Hepatocyte (in vitro differentiated cells): ENCODE data around the gene PLCXD3. TPM values are rescaled to one million over a fixed set of nuclear protein-coding genes. Genes with fewer than 3 reads are reported as not detected.

Source experiments
- DNase-seq: peaks from one replicate; pipeline ENCODE4 v3.0.0-alpha.2; 2016; ENCODE audit warnings: low spot score
- H2AFZ ChIP-seq: fragments of 200-600 bp; sonication (generic); 2 replicates; pipeline ENCODE4 v1.6.0; 2016; ENCODE audit warnings: antibody characterized with exemption, mild to moderate bottlenecking
- H3K27ac ChIP-seq: fragments of 200-600 bp; sonication (generic); 2 replicates; pipeline ENCODE4 v1.5.1; 2016; ENCODE audit warnings: mild to moderate bottlenecking
- H3K27me3 ChIP-seq: fragments of 200-600 bp; sonication (generic); 2 replicates; pipeline ENCODE4 v1.6.1; 2016
- H3K36me3 ChIP-seq: fragments of 200-600 bp; sonication (generic); replicated peaks from 2 replicates; pipeline ENCODE4 v1.5.1; 2016; ENCODE audit warnings: low read depth; ENCODE audit not compliant: insufficient read depth
- H3K4me1 ChIP-seq: fragments of 200-600 bp; sonication (generic); 2 replicates; pipeline ENCODE4 v1.5.1; 2016; ENCODE audit warnings: mild to moderate bottlenecking, moderate library complexity; ENCODE audit not compliant: insufficient read depth
- H3K4me2 ChIP-seq: fragments of 200-600 bp; sonication (generic); 2 replicates; pipeline ENCODE4 v1.6.0; 2016
- H3K4me3 ChIP-seq: fragments of 200-600 bp; sonication (generic); 2 replicates; pipeline ENCODE4 v1.5.1; 2016; ENCODE audit warnings: mild to moderate bottlenecking
- H3K79me2 ChIP-seq: fragments of 200-600 bp; sonication (generic); 2 replicates; pipeline ENCODE4 v1.6.0; 2017; ENCODE audit warnings: mild to moderate bottlenecking
- H3K9me2 ChIP-seq: fragments of 200-600 bp; sonication (generic); replicated peaks from 2 replicates; pipeline ENCODE4 v1.6.0; 2017; ENCODE audit warnings: mild to moderate bottlenecking; ENCODE audit not compliant: insufficient read depth
- H3K9me3 ChIP-seq: fragments of 200-600 bp; sonication (generic); 2 replicates; pipeline ENCODE4 v1.5.1; 2016; ENCODE audit warnings: low read depth, mild to moderate bottlenecking
- H4K20me1 ChIP-seq: fragments of 200-600 bp; sonication (generic); 2 replicates; pipeline ENCODE4 v1.6.0; 2016; ENCODE audit warnings: mild to moderate bottlenecking; ENCODE audit not compliant: insufficient read depth, poor library complexity, severe bottlenecking
- EZH2 ChIP-seq: fragments of 200-600 bp; sonication (generic); IDR thresholded peaks from 2 replicates; pipeline ENCODE4 v1.6.1; 2016; ENCODE audit warnings: antibody characterized with exemption, mild to moderate bottlenecking, borderline replicate concordance
- EZH2phosphoT487 ChIP-seq: fragments of 200-600 bp; sonication (generic); IDR thresholded peaks from one replicate; pipeline ENCODE4 v1.6.1; 2018; ENCODE audit warnings: antibody characterized with exemption, mild to moderate bottlenecking, low read depth, moderate library complexity; ENCODE audit not compliant: unreplicated experiment, severe bottlenecking
- WGBS: methylation state at CpG from one replicate; pipeline ENCODE4 v1.1.6; 2016; ENCODE audit warnings: low lambda C conversion rate; ENCODE audit errors: missing lambda C conversion rate; 5-methylcytosine and 5-hydroxymethylcytosine counted together
- polyA plus RNA-seq: library from polyadenylated mRNA; unstranded; fragments of >200 nt; fragmentation: Nextera tagmentation; extraction: Ambion mirVana; gene quantifications from 2 replicates; pipeline ENCODE4 v1.2.1, GENCODE V29; 2016
- total RNA-seq: library from RNA; depleted of rRNA; stranded (reverse); fragments of >200 nt; gene quantifications from 2 replicates; pipeline ENCODE4 v1.2.3, GENCODE V29; 2014
- TF ChIP-seq, protein P1 (sequence below): fragments of 200-600 bp; sonication (generic); IDR thresholded peaks from 2 replicates; pipeline ENCODE4 v1.5.1; 2016; ENCODE audit warnings: antibody characterized with exemption, mild to moderate bottlenecking; ENCODE audit not compliant: poor library complexity

The PLCXD3 gene
- total and polyA plus RNA-seq, 2 experiments from 2014 or later: 0.47 to 2.2 TPM

DNA sequence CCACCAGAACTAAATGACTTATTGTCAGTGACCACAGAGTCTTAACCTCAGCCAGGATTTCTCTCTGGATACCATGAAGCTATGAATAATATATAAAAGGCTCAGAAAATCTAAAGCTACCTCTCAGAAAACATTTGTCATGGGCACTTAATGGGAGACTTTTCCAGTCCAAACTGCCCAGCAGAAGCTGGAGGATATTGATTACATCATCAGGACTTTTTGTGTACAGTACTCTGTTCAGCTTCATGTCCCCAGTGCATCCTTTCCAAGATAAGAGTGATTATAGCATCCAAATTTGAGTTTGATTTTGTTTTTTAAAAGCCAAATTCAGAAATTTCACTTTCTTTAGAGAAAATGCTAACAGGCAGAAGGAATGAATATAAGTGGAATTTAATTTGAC lies 173.2 kb downstream of the PLCXD3 start:
- Histone ChIP-seq H3K9me2 (no peaks in the 10 kb centered on the region), H4K20me1 (no peaks in the 10 kb centered on the region), H3K4me1 (no peaks in the 10 kb centered on the region), H3K4me3 (no peak overlapping the region), H3K79me2 (no peaks in the 10 kb centered on the region), H3K27ac (peak overlapping the region; percentile 13), H3K9me3 (no peaks in the 10 kb centered on the region), H3K36me3 (no peaks in the 10 kb centered on the region), H3K4me2 (no peak overlapping the region), H3K27me3 (no peaks in the 10 kb centered on the region), H2AFZ (no peak overlapping the region)
- TF ChIP-seq, protein P1, sequence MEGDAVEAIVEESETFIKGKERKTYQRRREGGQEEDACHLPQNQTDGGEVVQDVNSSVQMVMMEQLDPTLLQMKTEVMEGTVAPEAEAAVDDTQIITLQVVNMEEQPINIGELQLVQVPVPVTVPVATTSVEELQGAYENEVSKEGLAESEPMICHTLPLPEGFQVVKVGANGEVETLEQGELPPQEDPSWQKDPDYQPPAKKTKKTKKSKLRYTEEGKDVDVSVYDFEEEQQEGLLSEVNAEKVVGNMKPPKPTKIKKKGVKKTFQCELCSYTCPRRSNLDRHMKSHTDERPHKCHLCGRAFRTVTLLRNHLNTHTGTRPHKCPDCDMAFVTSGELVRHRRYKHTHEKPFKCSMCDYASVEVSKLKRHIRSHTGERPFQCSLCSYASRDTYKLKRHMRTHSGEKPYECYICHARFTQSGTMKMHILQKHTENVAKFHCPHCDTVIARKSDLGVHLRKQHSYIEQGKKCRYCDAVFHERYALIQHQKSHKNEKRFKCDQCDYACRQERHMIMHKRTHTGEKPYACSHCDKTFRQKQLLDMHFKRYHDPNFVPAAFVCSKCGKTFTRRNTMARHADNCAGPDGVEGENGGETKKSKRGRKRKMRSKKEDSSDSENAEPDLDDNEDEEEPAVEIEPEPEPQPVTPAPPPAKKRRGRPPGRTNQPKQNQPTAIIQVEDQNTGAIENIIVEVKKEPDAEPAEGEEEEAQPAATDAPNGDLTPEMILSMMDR: no peak
- TF ChIP-seq EZH2phosphoT487 (no peak), EZH2 (no peak)
- DNase-seq: no peak

DNA sequence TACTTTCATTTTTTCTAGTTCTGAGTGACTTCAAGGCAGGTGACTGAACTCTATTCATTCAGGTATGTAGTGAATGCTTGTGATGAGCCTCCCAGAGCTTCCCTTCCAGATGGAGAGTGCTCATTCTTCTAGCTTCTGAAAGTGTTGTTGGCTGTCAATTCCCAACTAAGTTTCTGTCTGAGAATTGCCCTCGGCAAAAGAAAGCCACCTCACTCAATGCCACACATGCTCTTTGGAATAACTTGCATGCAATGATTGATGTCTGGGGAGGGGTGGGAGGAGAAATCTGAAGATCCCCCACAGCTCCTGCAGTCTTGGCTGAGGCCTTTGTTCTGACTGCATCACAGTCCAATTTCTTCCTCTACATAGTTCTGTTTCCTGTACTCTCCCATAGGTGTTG lies 173.9 kb downstream of the PLCXD3 start:
- no peak for DNase-seq
- Histone ChIP-seq H3K9me2 (no peaks in the 10 kb centered on the region), H3K27me3 (no peaks in the 10 kb centered on the region), H3K9me3 (no peaks in the 10 kb centered on the region), H4K20me1 (no peaks in the 10 kb centered on the region), H3K4me1 (no peaks in the 10 kb centered on the region), H3K79me2 (no peaks in the 10 kb centered on the region), H3K4me3 (no peak overlapping the region), H2AFZ (no peak overlapping the region), H3K27ac (peak overlapping the region; percentile 13), H3K36me3 (no peaks in the 10 kb centered on the region), H3K4me2 (no peak overlapping the region)
- TF ChIP-seq EZH2phosphoT487 (no peak), EZH2 (no peak)
- TF ChIP-seq, protein P1: no peak
- WGBS: 60% methylated on average over 1 of the region's 1 CpG

DNA sequence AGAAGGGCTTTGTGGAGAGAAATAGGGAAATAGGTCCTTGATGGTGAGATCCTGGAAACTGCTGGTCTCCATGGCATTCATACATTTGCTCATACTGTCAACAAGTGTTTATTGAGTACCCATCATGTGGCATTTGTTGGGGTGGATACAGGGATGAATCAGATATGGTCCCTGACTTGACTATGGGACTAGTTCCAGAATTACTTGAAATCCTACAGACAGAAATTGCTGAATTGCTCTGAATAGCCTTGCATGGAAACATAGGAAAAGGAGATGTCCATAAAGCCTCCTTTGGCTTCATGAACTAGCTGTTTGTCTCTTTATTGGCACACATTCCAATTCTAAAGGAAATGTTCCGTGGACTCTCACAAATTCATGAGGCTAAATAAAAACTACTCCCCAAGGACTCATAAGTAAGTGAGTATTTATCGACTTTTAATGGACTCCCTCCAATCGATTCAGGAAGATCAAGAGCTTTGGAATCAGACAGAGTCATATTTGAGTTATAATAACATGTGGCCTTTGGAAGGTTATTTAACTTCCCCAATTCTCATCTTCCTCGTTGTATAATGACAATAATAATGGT lies 174.7 kb downstream of the PLCXD3 start:
- Histone ChIP-seq H3K36me3 (no peaks in the 10 kb centered on the region), H3K4me2 (peak overlapping the region; percentile 41), H3K27me3 (no peaks in the 10 kb centered on the region), H2AFZ (no peak overlapping the region), H3K4me3 (no peak overlapping the region), H3K4me1 (no peaks in the 10 kb centered on the region), H3K9me2 (no peaks in the 10 kb centered on the region), H3K79me2 (no peaks in the 10 kb centered on the region), H3K9me3 (no peaks in the 10 kb centered on the region), H4K20me1 (no peaks in the 10 kb centered on the region), H3K27ac (peak overlapping the region; percentile 70)
- TF ChIP-seq, protein P1: no peak
- TF ChIP-seq EZH2phosphoT487 (no peak), EZH2 (no peak)
- no peak for DNase-seq
- 74% methylated on average over 4 of the region's 4 CpGs for whole genome bisulfite sequencing

DNA sequence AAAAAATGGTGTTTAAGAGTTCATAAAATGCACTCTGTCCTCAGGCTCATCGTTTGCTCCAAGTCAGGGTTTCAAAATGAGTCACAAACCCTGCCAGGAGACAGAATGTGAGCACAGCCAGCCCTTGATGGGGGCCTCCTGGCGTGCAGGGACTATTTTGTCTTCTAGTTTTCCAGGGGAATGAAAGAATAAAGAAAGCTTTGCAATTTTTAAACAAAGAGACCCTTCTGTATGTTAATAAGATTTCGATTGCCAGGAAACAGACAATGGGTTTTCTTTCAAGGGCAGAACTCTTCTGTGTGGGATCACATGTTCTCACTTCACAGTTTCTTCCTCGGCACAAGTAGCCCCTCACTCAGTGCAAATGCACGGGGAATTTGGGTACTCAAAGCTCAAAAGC lies 175.6 kb downstream of the PLCXD3 start:
- peak; percentile 32 for DNase-seq
- no peaks in the 10 kb centered on the region for H3K9me3 ChIP-seq
- 37% methylated on average over 5 of the region's 5 CpGs for WGBS
- no peak overlapping the region for H2AFZ ChIP-seq
- no peak overlapping the region for H3K4me3 ChIP-seq
- H3K79me2 ChIP-seq: no peaks in the 10 kb centered on the region
- no peaks in the 10 kb centered on the region for H3K9me2 ChIP-seq
- no peaks in the 10 kb centered on the region for H3K27me3 ChIP-seq
- no peak for TF ChIP-seq EZH2phosphoT487
- TF ChIP-seq, protein P1: no peak
- no peak for TF ChIP-seq EZH2
- H3K36me3 ChIP-seq: no peaks in the 10 kb centered on the region
- H3K4me2 ChIP-seq: peak overlapping the region; percentile 41
- H3K4me1 ChIP-seq: no peaks in the 10 kb centered on the region
- no peaks in the 10 kb centered on the region for H4K20me1 ChIP-seq
- peak overlapping the region; percentile 70 for H3K27ac ChIP-seq
